Mesodermal cell (in vitro differentiated cells): ENCODE results near the gene STK39.

Source experiments
- H3K27ac ChIP-seq: 2 replicates; pipeline ENCODE4 v1.7.0; 2013; ENCODE audit warnings: mild to moderate bottlenecking, low read depth, low read length, moderate library complexity; ENCODE audit not compliant: severe bottlenecking
- H3K36me3 ChIP-seq: 2 replicates; pipeline ENCODE4 v1.7.1; 2013; ENCODE audit warnings: mild to moderate bottlenecking, low read length, moderate library complexity; ENCODE audit not compliant: control insufficient read depth, insufficient read depth
- H3K4me1 ChIP-seq: one replicate; pipeline ENCODE4 v1.7.1; 2013; ENCODE audit warnings: mild to moderate bottlenecking, low read length; ENCODE audit not compliant: insufficient read depth, control insufficient read depth, poor library complexity, severe bottlenecking
- H3K4me3 ChIP-seq: 2 replicates; pipeline ENCODE4 v1.7.0; 2013; ENCODE audit warnings: low read length, control low read depth, mild to moderate bottlenecking; ENCODE audit not compliant: insufficient read depth, poor library complexity, severe bottlenecking; ENCODE audit errors: extremely low read depth
- H3K9me3 ChIP-seq: 2 replicates; pipeline ENCODE4 v1.7.1; 2013; ENCODE audit warnings: mild to moderate bottlenecking, low read length, moderate library complexity; ENCODE audit not compliant: control insufficient read depth
- WGBS, 2 experiments: methylation state at CpG; one replicate each; pipeline ENCODE4 v1.1.5; 2013; ENCODE audit warnings: missing lambda C conversion rate in 2 of 2; ENCODE audit not compliant: insufficient coverage in 2 of 2; 5-methylcytosine and 5-hydroxymethylcytosine counted together

The STK39 gene

DNA sequence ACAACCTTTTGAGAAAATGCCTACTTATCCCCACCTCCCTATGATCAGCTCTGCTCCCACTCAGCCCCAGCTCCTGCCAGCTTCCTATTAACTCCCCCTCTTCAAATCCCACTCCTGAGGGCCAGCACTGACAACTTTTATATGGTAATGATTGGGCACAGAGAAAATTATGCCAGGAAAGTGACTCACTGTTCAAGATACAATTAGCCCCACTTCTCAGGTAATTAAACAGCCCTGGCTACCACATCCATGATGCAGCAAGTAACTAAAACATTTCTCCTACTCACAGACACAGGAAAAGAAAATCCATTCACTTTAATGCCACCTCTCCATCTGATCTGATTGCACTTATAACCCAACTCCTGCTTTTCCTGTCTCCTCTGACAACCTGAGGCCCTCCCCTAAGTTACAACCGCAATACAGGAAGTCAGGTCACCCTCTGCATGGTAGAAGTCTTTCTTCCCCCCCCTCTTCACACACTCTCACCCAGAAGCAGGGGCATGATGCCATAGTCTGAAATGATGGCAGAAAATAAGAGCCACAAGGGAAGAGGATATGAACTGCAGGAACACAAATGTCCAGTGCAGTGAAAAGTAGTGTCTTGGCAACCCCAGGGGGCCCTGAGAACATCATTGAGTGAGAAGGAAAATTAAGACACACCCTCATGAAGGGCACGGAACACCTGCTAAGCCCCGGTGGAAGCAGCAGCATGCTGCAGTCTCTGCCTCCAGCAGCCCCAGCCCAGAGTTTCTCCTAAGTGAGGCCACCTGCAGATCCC, 54.4 kb downstream of the STK39 start:
- 62 to 91% methylated on average over 2 of the region's 3 CpGs for WGBS, 2 experiments

DNA sequence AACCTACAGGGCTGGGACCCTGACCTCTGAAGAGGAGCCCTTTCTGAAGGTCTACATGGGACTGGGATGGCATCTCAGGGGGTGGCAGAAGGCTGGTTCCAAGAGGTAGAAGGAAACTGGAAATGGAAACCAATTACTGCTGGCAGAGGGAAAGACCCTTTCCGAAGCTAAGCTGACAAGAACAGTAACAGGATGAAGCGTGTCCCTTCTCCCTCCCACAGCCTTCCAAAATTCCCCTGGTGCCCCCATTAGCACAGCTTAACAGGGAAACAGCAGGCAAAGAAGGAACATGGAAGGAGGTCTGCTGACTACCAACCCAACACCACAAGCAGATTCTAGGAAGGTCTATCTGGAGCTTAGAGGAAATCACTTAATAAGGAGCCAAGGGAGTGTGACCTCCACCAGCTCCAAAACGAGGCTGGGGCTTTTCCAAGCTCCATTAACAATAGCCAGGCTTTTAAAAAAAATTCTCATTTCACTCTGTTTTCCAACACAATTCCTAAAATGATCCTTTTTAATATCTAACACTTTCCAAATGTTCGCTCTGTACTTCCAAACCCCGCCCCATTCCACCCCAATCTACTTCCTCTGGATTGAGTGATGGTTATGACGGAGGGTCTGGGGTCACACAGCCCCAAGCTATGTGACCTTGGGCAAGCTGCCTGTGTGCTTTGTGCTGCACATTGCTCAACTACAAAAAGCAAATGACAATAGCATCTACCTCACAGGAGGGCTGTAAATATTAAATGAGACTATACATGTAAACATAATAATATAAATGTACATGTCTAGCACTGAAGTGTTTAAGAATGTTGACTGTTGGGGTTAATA, 55.2 kb downstream of the STK39 start:
- WGBS, 2 experiments, result 93% methylated on average over 2 of the region's 6 CpGs; no CpG with 5 or more reads in 1 of the 2 experiments
- H3K27ac ChIP-seq, result no peak overlapping the region

More for the DNA sequence above, 54.4 kb downstream of the STK39 start:
- Histone ChIP-seq H3K4me3 (no peak overlapping the region), H3K27ac (no peak overlapping the region), H3K36me3 (no peaks in the 10 kb centered on the region), H3K9me3 (no peaks in the 10 kb centered on the region), H3K4me1 (peaks cover 24% of the 10 kb centered on the region)

GRCh38 chr2:168190590-168191336, 56.6 kb downstream of the STK39 start:
- no peak overlapping the region for H3K4me3 ChIP-seq
- 86 to 95% methylated on average over 4 of the region's 7 CpGs for WGBS, 2 experiments
- peaks cover 24% of the 10 kb centered on the region for H3K4me1 ChIP-seq
- H3K9me3 ChIP-seq, result no peaks in the 10 kb centered on the region
- H3K36me3 ChIP-seq, result no peaks in the 10 kb centered on the region
- H3K27ac ChIP-seq, result no peak overlapping the region

More for the DNA sequence above, 55.2 kb downstream of the STK39 start:
- no peak overlapping the region for H3K4me3 ChIP-seq
- H3K4me1 ChIP-seq, result peaks cover 24% of the 10 kb centered on the region
- no peaks in the 10 kb centered on the region for H3K36me3 ChIP-seq
- no peaks in the 10 kb centered on the region for H3K9me3 ChIP-seq

DNA sequence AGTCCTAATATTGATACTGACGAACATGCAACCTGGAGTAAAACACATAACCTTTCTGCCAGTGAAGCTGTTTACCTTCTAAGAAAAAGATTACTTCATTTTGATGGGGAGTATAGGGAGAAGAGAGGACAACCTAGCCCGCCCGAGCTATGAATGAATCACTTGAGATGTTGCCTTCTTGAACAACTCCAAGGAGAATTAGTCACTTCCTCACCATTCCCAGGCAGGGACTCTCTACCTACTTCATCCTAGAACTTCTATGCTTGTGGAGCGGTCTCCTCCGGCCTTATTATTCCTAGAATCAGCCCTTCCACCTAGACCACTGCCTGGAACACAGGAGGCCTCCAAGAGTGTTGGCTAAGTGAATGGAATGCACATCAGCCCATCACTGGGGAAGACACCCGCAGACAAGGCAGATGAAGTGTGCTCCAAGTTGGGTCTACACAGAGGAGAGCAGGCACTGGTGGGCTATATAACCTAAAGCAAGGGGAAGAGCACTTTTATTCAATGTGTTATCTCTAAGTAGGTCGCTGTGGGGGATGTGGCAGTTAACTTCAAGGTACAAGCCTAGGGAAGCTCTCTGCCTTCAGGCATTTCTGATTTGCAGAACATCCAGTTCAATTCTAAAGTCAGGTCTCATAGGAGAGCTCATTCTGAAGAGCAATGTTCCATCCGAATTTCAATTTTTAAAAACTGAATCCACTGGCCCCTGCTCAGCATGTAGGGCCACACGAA, 57.4 kb downstream of the STK39 start:
- H3K4me3 ChIP-seq, result no peak overlapping the region
- peaks cover 24% of the 10 kb centered on the region for H3K4me1 ChIP-seq
- no peak overlapping the region for H3K27ac ChIP-seq
- H3K9me3 ChIP-seq, result no peaks in the 10 kb centered on the region
- 93 to 100% methylated on average over 1 to 4 of the region's 9 CpGs for WGBS, 2 experiments
- H3K36me3 ChIP-seq, result no peaks in the 10 kb centered on the region

GRCh38 chr2:168188002-168188401, 59.4 kb downstream of the STK39 start:
- 79% methylated on average over 2 of the region's 2 CpGs; no CpG with 5 or more reads in 1 of the 2 experiments for WGBS, 2 experiments
- no peaks in the 10 kb centered on the region for H3K36me3 ChIP-seq
- H3K9me3 ChIP-seq, result no peaks in the 10 kb centered on the region
- no peak overlapping the region for H3K4me3 ChIP-seq
- H3K27ac ChIP-seq, result no peak overlapping the region
- peaks cover 20% of the 10 kb centered on the region for H3K4me1 ChIP-seq

DNA sequence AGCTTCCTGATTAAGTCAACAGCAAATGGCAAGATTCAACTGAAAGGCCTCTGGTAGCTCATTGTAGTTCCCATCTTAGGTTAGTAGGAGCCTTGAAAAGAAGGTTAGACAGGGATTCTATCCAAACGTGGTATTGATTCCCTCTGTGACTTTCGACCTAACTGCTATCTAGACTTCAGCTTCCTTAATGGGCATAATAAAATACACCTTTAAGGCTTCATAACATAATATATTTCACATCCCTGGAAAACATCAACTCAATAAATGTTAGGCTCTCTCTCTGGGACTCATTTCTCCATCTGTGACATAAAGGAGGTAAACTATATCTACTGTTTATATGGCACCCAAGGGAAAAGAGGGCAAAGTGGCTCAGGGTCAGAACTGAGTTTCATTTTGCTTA, 60.9 kb downstream of the STK39 start:
- H3K4me3 ChIP-seq, result no peak overlapping the region
- no peaks in the 10 kb centered on the region for H3K9me3 ChIP-seq
- H3K4me1 ChIP-seq, result peaks cover 20% of the 10 kb centered on the region
- no peaks in the 10 kb centered on the region for H3K36me3 ChIP-seq
- 87 to 93% methylated on average over 2 of the region's 2 CpGs for WGBS, 2 experiments
- no peak overlapping the region for H3K27ac ChIP-seq

- Histone ChIP-seq H3K4me1 (peaks cover 13% of the 10 kb centered on the region), H3K36me3 (no peaks in the 10 kb centered on the region), H3K9me3 (no peaks in the 10 kb centered on the region), H3K4me3 (no peak overlapping the region), H3K27ac (no peak overlapping the region)
Observed at GRCh38 chr2:168185583-168186274, 61.7 kb downstream of the STK39 start.

- 94 to 100% methylated on average over 2 of the region's 4 CpGs for WGBS, 2 experiments
- H3K9me3 ChIP-seq, result no peaks in the 10 kb centered on the region
- H3K36me3 ChIP-seq, result no peaks in the 10 kb centered on the region
- no peak overlapping the region for H3K4me3 ChIP-seq
- peaks cover 5% of the 10 kb centered on the region for H3K4me1 ChIP-seq
- no peak overlapping the region for H3K27ac ChIP-seq
Observed at GRCh38 chr2:168184681-168185513, 62.5 kb downstream of the STK39 start.

GRCh38 chr2:168183308-168183997, 63.9 kb downstream of the STK39 start:
- H3K27ac ChIP-seq, result no peak overlapping the region
- no peaks in the 10 kb centered on the region for H3K9me3 ChIP-seq
- H3K36me3 ChIP-seq, result no peaks in the 10 kb centered on the region
- 90 to 94% methylated on average over 4 of the region's 4 CpGs for WGBS, 2 experiments
- no peaks in the 10 kb centered on the region for H3K4me1 ChIP-seq
- H3K4me3 ChIP-seq, result no peak overlapping the region
